Measurements from ENCODE around the gene STRA8. TPM values are rescaled to one million over a fixed set of nuclear protein-coding genes. Genes with fewer than 3 reads are reported as not detected.
A peak's percentile ranks its signal among the peaks of the same experiment; 100 is the strongest.

STRA8 gene
- total RNA-seq (2022) (not detected in 2 replicates), Bru-seq, nascent RNA (not detected), BruChase-seq, experiment 1, labeled RNA remaining after a 6-hour chase (percentile 4 among the genes with signal in this experiment), BruChase-seq, experiment 2, labeled RNA remaining after a 2-hour chase (percentile 3 among the genes with signal in this experiment)
- long read RNA-seq: 0 reads

GRCh38 chr7:135233570-135233969 lies at the start of gene STRA8:
STRA8 (plus strand) TSS chr7:135233838; CDS start chr7:135240525, 6,687 bp downstream.
- Mint-ChIP-seq H3K27me3 (ENCODE audit: insufficient read depth, unreplicated experiment) (no peaks in the 10 kb centered on the region), H3K27ac (ENCODE audit: low read depth, unreplicated experiment) (no peak within 1 kb of the TSS), H3K36me3 (ENCODE audit: insufficient read depth, unreplicated experiment) (no peaks in the 10 kb centered on the region), H3K9me3 (ENCODE audit: unreplicated experiment) (no peaks in the 10 kb centered on the region), H3K4me1 (ENCODE audit: insufficient read depth, unreplicated experiment) (no peaks in the 10 kb centered on the region), H3K4me3 (ENCODE audit: unreplicated experiment) (no peak within 1 kb of the TSS)
- CTCF ChIA-PET: no interaction called here
- TF ChIP-seq CTCF (IDR thresholded peaks at IDR 0.05; ENCODE audit: unreplicated experiment): no peak
- BruUV-seq (replicated peaks): no TSS peak
- POLR2A ChIA-PET: no interaction called here
- DNase-seq (ENCODE audit: unreplicated experiment): no peak
- intact Hi-C loops (cut with micrococcal nuclease): no loop called here

- no peak for DNase-seq (ENCODE audit: unreplicated experiment)
- POLR2A ChIA-PET: no interaction called here
- H3K27ac Mint-ChIP-seq (ENCODE audit: low read depth, unreplicated experiment): no peak overlapping the region
- no peaks in the 10 kb centered on the region for H3K4me1 Mint-ChIP-seq (ENCODE audit: insufficient read depth, unreplicated experiment)
- H3K27me3 Mint-ChIP-seq (ENCODE audit: insufficient read depth, unreplicated experiment): no peaks in the 10 kb centered on the region
- CTCF ChIA-PET: interaction anchor here (0.5 to 0.7 kb wide), 3 partner anchors 21 to 475 kb away, joined by 3 to 4 read pairs (median 4); no protein-coding TSS in a partner anchor
- no TSS peak for BruUV-seq (replicated peaks)
- peaks cover 6% of the 10 kb centered on the region for H3K9me3 Mint-ChIP-seq (ENCODE audit: unreplicated experiment)
- peaks cover 48% of the 10 kb centered on the region for H3K36me3 Mint-ChIP-seq (ENCODE audit: insufficient read depth, unreplicated experiment)
- no peak overlapping the region for H3K4me3 Mint-ChIP-seq (ENCODE audit: unreplicated experiment)
- no peak for TF ChIP-seq CTCF (IDR thresholded peaks at IDR 0.05; ENCODE audit: unreplicated experiment)
- intact Hi-C loops (cut with micrococcal nuclease): no loop called here
Measured at GRCh38 chr7:135184254-135184841, 49.3 kb upstream of the STRA8 start.

GRCh38 chr7:135185471-135186260 lies 48.0 kb upstream of the STRA8 start:
- Mint-ChIP-seq H3K27me3 (ENCODE audit: insufficient read depth, unreplicated experiment) (no peaks in the 10 kb centered on the region), H3K4me3 (ENCODE audit: unreplicated experiment) (no peak overlapping the region), H3K9me3 (ENCODE audit: unreplicated experiment) (peaks cover 6% of the 10 kb centered on the region), H3K36me3 (ENCODE audit: insufficient read depth, unreplicated experiment) (peaks cover 39% of the 10 kb centered on the region), H3K4me1 (ENCODE audit: insufficient read depth, unreplicated experiment) (no peaks in the 10 kb centered on the region), H3K27ac (ENCODE audit: low read depth, unreplicated experiment) (no peak overlapping the region)
- CTCF ChIA-PET: interaction anchor here (0.6 kb wide), 2 partner anchors 18 to 1692 kb away, joined by 3 to 4 read pairs; no protein-coding TSS in a partner anchor
- intact Hi-C loops (cut with micrococcal nuclease): no loop called here
- POLR2A ChIA-PET: interaction anchor here (0.6 kb wide), 1 partner anchor 1753 kb away, joined by 3 read pairs; no protein-coding TSS in a partner anchor
- TF ChIP-seq CTCF (IDR thresholded peaks at IDR 0.05; ENCODE audit: unreplicated experiment): no peak
- no peak for DNase-seq (ENCODE audit: unreplicated experiment)
- no TSS peak for BruUV-seq (replicated peaks)

- ChIA-PET POLR2A (interaction anchor here (0.6 to 1.0 kb wide), 2 partner anchors 9 to 1753 kb away, joined by 3 read pairs; no protein-coding TSS in a partner anchor), CTCF (interaction anchor here (0.6 kb wide), 2 partner anchors 18 to 20 kb away, joined by 3 to 4 read pairs; no protein-coding TSS in a partner anchor)
- no TSS peak for BruUV-seq (replicated peaks)
- Mint-ChIP-seq H3K9me3 (ENCODE audit: unreplicated experiment) (peaks cover 6% of the 10 kb centered on the region), H3K27ac (ENCODE audit: low read depth, unreplicated experiment) (no peak overlapping the region), H3K4me1 (ENCODE audit: insufficient read depth, unreplicated experiment) (no peaks in the 10 kb centered on the region), H3K4me3 (ENCODE audit: unreplicated experiment) (no peak overlapping the region), H3K27me3 (ENCODE audit: insufficient read depth, unreplicated experiment) (no peaks in the 10 kb centered on the region), H3K36me3 (ENCODE audit: insufficient read depth, unreplicated experiment) (peaks cover 34% of the 10 kb centered on the region)
- no peak for TF ChIP-seq CTCF (IDR thresholded peaks at IDR 0.05; ENCODE audit: unreplicated experiment)
- intact Hi-C loops (cut with micrococcal nuclease): no loop called here
- DNase-seq (ENCODE audit: unreplicated experiment): no peak
Measured at GRCh38 chr7:135186261-135186540, 47.4 kb upstream of the STRA8 start.
